GM18511 (cell line): Measurements from ENCODE around the gene CYSTM1.
"Not testable (repeated sequence)": the region's sequence is repeated elsewhere in the genome, so short reads cannot be mapped to it uniquely, and the experiment has no call there.

Experiments
- ATAC-seq: cut with Tn5 transposase; IDR thresholded peaks from one replicate; pipeline ENCODE4 v1.9.1; 2021; ENCODE audit warnings: mild to moderate bottlenecking, moderate library complexity; ENCODE audit not compliant: unreplicated experiment

CYSTM1 gene

GRCh38 chr5:140148508-140148907, 26.5 kb upstream of the CYSTM1 start:
- ATAC-seq = no peak

GRCh38 chr5:140150201-140150600, 24.8 kb upstream of the CYSTM1 start:
- ATAC-seq = no peak

GRCh38 chr5:140151144-140152021, 23.6 kb upstream of the CYSTM1 start:
- no peak for ATAC-seq

GRCh38 chr5:140152022-140152999, 22.7 kb upstream of the CYSTM1 start:
- ATAC-seq = no peak

- ATAC-seq = no peak
Observed at GRCh38 chr5:140153255-140153654, 21.7 kb upstream of the CYSTM1 start.

- ATAC-seq = no peak
Observed at GRCh38 chr5:140153905-140154304, 21.1 kb upstream of the CYSTM1 start.

- ATAC-seq = not testable (repeated sequence)
Observed at GRCh38 chr5:140154710-140155381, 20.1 kb upstream of the CYSTM1 start.

GRCh38 chr5:140157032-140157781, 17.8 kb upstream of the CYSTM1 start:
- ATAC-seq = peak; percentile 98

GRCh38 chr5:140159014-140159927, 15.7 kb upstream of the CYSTM1 start:
- ATAC-seq = no peak

GRCh38 chr5:140162275-140162674, 12.7 kb upstream of the CYSTM1 start:
- ATAC-seq = no peak

GRCh38 chr5:140162781-140163180, 12.2 kb upstream of the CYSTM1 start:
- no peak for ATAC-seq

- ATAC-seq = no peak
Observed at GRCh38 chr5:140165101-140165922, 9.7 kb upstream of the CYSTM1 start.

GRCh38 chr5:140165923-140166270, 9.1 kb upstream of the CYSTM1 start:
- no peak for ATAC-seq

- no peak for ATAC-seq
Observed at GRCh38 chr5:140166911-140167310, 8.1 kb upstream of the CYSTM1 start.

GRCh38 chr5:140168371-140168770, 6.6 kb upstream of the CYSTM1 start:
- ATAC-seq = no peak

- no peak for ATAC-seq
Observed at GRCh38 chr5:140169410-140169809, 5.6 kb upstream of the CYSTM1 start.

- no peak for ATAC-seq
Observed at GRCh38 chr5:140172483-140172882, 2.5 kb upstream of the CYSTM1 start.

- no peak for ATAC-seq
Observed at GRCh38 chr5:140174014-140174413, 974 bp upstream of the CYSTM1 start.
